Smooth muscle cell (in vitro differentiated cells): ENCODE measurements around the gene LMTK2. TPM values are rescaled to one million over a fixed set of nuclear protein-coding genes. Genes with fewer than 3 reads are reported as not detected.

Experiments used
- DNase-seq: peaks from one replicate; lab custom pipeline; 2025; ENCODE audit not compliant: unreplicated experiment; lab: John Stamatoyannopoulos, UW
- H2AFZ ChIP-seq: fragments of 200-600 bp; sonication (generic); 2 replicates; pipeline ENCODE4 v1.6.0; 2016; ENCODE audit warnings: antibody characterized with exemption, low read depth, mild to moderate bottlenecking
- H3F3A ChIP-seq: fragments of 200-600 bp; sonication (generic); 2 replicates; pipeline ENCODE4 v1.6.0; 2017; ENCODE audit warnings: antibody characterized with exemption, low read depth
- H3K27ac ChIP-seq: fragments of 200-600 bp; sonication (generic); 2 replicates; pipeline ENCODE4 v1.5.1; 2016; ENCODE audit warnings: low read depth, mild to moderate bottlenecking
- H3K27me3 ChIP-seq: fragments of 200-600 bp; sonication (generic); 2 replicates; pipeline ENCODE4 v1.6.1; 2016; ENCODE audit warnings: low read depth, mild to moderate bottlenecking
- H3K36me3 ChIP-seq: fragments of 200-600 bp; sonication (generic); 2 replicates; pipeline ENCODE4 v1.5.1; 2016; ENCODE audit warnings: low read depth
- H3K4me1 ChIP-seq: fragments of 200-600 bp; sonication (generic); 2 replicates; pipeline ENCODE4 v1.5.1; 2016; ENCODE audit warnings: low read depth
- H3K4me2 ChIP-seq: fragments of 200-600 bp; sonication (generic); 2 replicates; pipeline ENCODE4 v1.6.0; 2016; ENCODE audit warnings: mild to moderate bottlenecking
- H3K4me3 ChIP-seq: fragments of 200-600 bp; sonication (generic); 2 replicates; pipeline ENCODE4 v1.5.1; 2016; ENCODE audit warnings: mild to moderate bottlenecking
- H3K79me2 ChIP-seq: fragments of 200-600 bp; sonication (generic); 2 replicates; pipeline ENCODE4 v1.6.0; 2016; ENCODE audit warnings: low read depth, mild to moderate bottlenecking
- H3K9ac ChIP-seq: fragments of 200-600 bp; sonication (generic); 2 replicates; pipeline ENCODE4 v1.6.0; 2016; ENCODE audit warnings: low read depth
- H3K9me3 ChIP-seq: fragments of 200-600 bp; sonication (generic); replicated peaks from 2 replicates; pipeline ENCODE4 v1.5.1; 2016; ENCODE audit warnings: low read depth
- H4K20me1 ChIP-seq: fragments of 200-600 bp; sonication (generic); 2 replicates; pipeline ENCODE4 v1.6.0; 2016; ENCODE audit warnings: low read depth
- WGBS: methylation state at CpG from one replicate; pipeline ENCODE4 v1.1.7; 2016; ENCODE audit warnings: low lambda C conversion rate; 5-methylcytosine and 5-hydroxymethylcytosine counted together
- polyA plus RNA-seq: library from polyadenylated mRNA; unstranded; fragments of >200 nt; fragmentation: Nextera tagmentation; extraction: Ambion mirVana; gene quantifications from 2 replicates; pipeline ENCODE4 v1.2.1, GENCODE V29; 2016
- total RNA-seq: library from RNA; depleted of rRNA; stranded (reverse); fragments of >200 nt; gene quantifications from 2 replicates; pipeline ENCODE4 v1.2.3, GENCODE V29; 2014
- TF ChIP-seq, protein P1 (sequence below): fragments of 200-600 bp; sonication (generic); IDR thresholded peaks from 2 replicates; pipeline ENCODE4 v1.5.1; 2017; ENCODE audit warnings: borderline replicate concordance, mild to moderate bottlenecking, antibody characterized with exemption; ENCODE audit not compliant: insufficient read depth, poor library complexity, severe bottlenecking

Gene LMTK2
- total and polyA plus RNA-seq, 2 experiments from 2014 or later, result 3.0 to 8.7 TPM

DNA sequence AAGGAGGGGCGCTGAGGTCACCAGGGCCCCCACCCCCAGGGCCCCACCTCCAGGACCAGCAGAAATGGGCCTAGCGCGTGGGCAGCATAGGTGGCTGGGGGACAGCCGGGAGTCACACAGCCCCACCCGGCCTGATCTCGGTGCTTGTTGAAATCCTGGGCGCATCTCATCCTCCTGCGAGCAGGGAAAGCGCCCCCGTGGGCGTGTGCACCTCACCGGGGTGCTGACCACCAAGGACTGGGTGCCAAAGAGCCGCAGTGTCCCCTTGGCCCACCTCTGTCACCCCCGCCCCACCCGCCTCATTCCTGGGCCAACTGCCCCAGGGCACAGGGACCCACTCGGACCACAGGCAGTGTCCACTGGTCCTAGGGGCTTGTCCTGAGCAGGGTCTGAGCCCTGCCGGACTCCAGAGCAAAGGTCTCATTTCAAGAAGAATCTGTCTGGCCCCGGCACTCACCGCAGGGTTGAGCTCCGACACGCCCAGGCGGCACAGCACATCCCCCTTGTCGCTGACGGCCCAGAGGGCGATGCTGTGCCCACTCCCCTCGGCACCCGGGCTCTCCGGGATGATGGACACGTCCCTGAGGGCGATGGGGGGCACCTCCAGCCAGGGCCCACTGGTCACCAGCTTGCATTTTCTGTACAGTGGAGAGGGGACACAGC lies 116.0 kb downstream of the LMTK2 start:
- WGBS, result 97% methylated on average over 27 of the region's 30 CpGs
- H3K4me2 ChIP-seq, result no peak overlapping the region
- peaks cover 12% of the 10 kb centered on the region for H3K4me1 ChIP-seq
- no peak overlapping the region for H3K27ac ChIP-seq
- H3K36me3 ChIP-seq, result no peaks in the 10 kb centered on the region
- H3K27me3 ChIP-seq, result no peaks in the 10 kb centered on the region
- H3F3A ChIP-seq, result no peaks in the 10 kb centered on the region
- no peak for DNase-seq
- H2AFZ ChIP-seq, result no peak overlapping the region
- H3K9me3 ChIP-seq, result no peaks in the 10 kb centered on the region
- TF ChIP-seq, protein P1, sequence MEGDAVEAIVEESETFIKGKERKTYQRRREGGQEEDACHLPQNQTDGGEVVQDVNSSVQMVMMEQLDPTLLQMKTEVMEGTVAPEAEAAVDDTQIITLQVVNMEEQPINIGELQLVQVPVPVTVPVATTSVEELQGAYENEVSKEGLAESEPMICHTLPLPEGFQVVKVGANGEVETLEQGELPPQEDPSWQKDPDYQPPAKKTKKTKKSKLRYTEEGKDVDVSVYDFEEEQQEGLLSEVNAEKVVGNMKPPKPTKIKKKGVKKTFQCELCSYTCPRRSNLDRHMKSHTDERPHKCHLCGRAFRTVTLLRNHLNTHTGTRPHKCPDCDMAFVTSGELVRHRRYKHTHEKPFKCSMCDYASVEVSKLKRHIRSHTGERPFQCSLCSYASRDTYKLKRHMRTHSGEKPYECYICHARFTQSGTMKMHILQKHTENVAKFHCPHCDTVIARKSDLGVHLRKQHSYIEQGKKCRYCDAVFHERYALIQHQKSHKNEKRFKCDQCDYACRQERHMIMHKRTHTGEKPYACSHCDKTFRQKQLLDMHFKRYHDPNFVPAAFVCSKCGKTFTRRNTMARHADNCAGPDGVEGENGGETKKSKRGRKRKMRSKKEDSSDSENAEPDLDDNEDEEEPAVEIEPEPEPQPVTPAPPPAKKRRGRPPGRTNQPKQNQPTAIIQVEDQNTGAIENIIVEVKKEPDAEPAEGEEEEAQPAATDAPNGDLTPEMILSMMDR, result no peak
- H3K9ac ChIP-seq, result no peak overlapping the region
- H3K4me3 ChIP-seq, result no peak overlapping the region
- H3K79me2 ChIP-seq, result no peaks in the 10 kb centered on the region
- no peaks in the 10 kb centered on the region for H4K20me1 ChIP-seq

DNA sequence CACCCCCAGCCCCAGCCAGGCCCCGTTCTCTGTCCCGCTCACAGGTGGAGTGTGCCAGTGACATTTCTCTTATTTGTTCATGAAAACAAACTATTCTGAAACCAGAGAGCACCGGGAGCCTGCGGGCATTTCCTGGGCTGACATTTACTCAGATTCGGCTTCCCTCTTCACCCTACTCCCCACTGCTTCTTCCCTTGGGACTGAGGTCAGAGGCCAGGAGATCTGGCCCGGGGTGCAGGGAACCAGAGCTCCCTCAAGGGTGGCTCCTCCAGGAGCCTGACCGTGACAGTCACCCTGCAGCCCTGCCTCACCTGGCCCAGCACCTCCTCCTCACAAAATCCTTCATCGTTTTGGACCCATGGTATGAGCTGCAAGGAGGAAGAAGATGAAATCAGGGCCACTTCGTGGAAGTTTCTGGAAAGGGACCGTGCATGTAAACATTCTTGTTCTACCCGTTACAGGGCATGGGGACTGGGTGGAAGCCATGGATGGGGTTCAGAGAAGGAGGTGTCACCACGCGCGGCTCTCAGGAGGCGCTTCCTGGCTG lies 116.8 kb downstream of the LMTK2 start:
- Histone ChIP-seq H3K36me3 (no peaks in the 10 kb centered on the region), H3K27ac (no peak overlapping the region), H3F3A (no peaks in the 10 kb centered on the region), H3K4me2 (no peak overlapping the region), H4K20me1 (no peaks in the 10 kb centered on the region), H2AFZ (no peak overlapping the region), H3K27me3 (no peaks in the 10 kb centered on the region), H3K4me1 (peaks cover 4% of the 10 kb centered on the region), H3K79me2 (no peaks in the 10 kb centered on the region), H3K9me3 (no peaks in the 10 kb centered on the region), H3K4me3 (no peak overlapping the region), H3K9ac (no peak overlapping the region)
- TF ChIP-seq, protein P1, result no peak
- WGBS, result 92% methylated on average over 15 of the region's 15 CpGs
- DNase-seq, result no peak

DNA sequence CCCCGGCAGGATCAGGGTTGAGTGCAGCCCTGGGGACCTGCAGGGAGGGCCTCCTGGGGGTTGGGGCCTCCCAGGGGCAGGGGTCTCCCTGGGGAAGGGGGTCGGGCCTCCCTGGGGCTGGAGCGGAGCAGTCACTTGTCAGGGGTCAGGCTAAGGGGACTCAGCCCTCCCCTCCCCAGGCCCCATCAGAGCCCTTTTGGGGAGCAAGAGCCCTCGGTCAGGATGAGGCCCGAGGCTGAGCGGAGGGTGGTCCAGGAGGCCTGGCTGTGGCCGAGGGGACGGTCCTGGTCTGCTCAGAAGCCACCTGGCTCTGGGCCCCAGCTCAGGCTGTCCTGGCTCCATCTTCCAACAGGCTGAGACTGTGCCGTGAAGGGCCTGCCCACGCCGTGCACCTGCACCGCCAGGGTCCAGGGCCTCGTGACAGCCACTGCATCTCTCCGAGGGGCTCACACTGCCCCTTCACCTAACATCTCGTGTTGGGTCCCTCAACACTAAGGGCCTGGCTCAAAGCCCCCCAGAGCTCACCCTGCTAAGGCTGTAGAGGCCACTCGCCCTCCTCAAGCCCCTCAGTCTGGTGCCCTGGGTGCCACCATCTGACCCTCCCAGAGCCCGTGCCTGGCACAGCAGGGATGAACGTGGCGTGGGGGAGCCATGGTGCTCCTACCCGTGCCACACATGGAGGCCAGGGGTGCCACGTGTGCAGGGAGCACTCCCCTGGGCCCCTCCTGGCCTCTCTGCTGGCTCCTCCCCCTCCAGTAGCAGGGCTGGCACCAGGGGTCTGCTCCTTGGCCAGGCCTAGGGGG lies 117.4 kb downstream of the LMTK2 start:
- TF ChIP-seq, protein P1, result no peak
- Histone ChIP-seq H3K4me1 (no peaks in the 10 kb centered on the region), H3K9ac (no peak overlapping the region), H3K79me2 (no peaks in the 10 kb centered on the region), H3K36me3 (no peaks in the 10 kb centered on the region), H3K4me2 (no peak overlapping the region), H3F3A (no peaks in the 10 kb centered on the region), H3K27me3 (no peaks in the 10 kb centered on the region), H3K9me3 (no peaks in the 10 kb centered on the region), H2AFZ (no peak overlapping the region), H3K27ac (no peak overlapping the region), H3K4me3 (no peak overlapping the region), H4K20me1 (no peaks in the 10 kb centered on the region)
- whole genome bisulfite sequencing, result 94% methylated on average over 20 of the region's 21 CpGs
- DNase-seq, result no peak
